GM21529 (cell line): ENCODE measurements around the gene NR6A1.

Source experiments
- ATAC-seq: cut with Tn5 transposase; IDR thresholded peaks from one replicate; pipeline ENCODE4 v1.9.1; 2021; ENCODE audit not compliant: unreplicated experiment

Gene NR6A1

DNA sequence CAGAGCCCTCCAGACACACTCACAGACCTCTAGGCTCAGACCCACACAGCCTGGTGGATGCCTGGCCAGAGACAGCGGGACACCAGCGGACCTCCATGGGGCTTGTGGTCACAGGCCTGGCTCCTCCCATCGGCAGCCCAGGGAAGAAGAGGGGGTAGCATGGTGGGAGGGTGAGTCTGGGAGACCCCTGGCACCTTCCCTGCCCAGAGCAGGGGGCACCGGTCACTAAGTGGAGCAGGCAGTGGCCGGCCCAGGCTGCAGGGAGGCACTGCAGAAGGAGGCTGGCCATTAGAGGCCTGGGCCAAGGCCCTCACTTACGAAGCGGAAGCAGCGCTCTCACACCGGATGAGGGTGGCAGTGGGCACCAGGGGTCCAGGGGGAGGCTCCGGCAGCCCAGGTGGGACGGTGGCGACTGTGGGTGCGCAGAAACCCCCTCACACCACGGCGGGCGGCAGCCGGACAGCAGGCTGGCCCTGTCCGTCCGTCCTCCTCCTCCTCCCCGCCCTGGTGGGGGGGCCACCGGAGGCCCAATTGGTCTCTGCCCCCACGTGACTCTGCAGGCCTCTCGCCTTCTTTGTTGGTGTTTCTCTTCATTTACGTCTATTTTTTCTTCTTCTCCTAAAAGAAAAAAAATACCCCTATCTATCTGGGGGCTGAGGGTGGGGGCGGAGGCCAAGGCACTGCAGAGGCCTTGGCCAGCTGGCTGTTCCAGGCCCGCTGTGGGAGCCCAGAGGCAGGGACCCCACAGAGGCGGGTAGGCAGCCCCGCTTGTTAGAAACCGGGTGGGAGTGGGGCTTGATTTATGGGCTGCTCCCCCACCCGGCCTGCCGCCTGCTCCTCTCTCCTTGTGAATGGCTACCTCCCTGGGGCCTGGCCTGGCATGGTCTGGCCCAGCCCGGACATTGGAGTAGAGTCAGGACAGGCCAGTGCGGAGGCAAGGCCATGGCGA lies 263.9 kb downstream of the NR6A1 start, which contains the start of gene NR5A1:
Gene NR5A1 (minus strand): TSS at position 469 of the 949 bp plus-strand sequence. CDS start 4,004 bp downstream, outside the sequence.
- ATAC-seq, result no peak

GRCh38 chr9:124506433-124506832 lies 264.7 kb downstream of the NR6A1 start:
- ATAC-seq, result no peak

- no peak for ATAC-seq
Measured at GRCh38 chr9:124505901-124506346, 265.2 kb downstream of the NR6A1 start.

DNA sequence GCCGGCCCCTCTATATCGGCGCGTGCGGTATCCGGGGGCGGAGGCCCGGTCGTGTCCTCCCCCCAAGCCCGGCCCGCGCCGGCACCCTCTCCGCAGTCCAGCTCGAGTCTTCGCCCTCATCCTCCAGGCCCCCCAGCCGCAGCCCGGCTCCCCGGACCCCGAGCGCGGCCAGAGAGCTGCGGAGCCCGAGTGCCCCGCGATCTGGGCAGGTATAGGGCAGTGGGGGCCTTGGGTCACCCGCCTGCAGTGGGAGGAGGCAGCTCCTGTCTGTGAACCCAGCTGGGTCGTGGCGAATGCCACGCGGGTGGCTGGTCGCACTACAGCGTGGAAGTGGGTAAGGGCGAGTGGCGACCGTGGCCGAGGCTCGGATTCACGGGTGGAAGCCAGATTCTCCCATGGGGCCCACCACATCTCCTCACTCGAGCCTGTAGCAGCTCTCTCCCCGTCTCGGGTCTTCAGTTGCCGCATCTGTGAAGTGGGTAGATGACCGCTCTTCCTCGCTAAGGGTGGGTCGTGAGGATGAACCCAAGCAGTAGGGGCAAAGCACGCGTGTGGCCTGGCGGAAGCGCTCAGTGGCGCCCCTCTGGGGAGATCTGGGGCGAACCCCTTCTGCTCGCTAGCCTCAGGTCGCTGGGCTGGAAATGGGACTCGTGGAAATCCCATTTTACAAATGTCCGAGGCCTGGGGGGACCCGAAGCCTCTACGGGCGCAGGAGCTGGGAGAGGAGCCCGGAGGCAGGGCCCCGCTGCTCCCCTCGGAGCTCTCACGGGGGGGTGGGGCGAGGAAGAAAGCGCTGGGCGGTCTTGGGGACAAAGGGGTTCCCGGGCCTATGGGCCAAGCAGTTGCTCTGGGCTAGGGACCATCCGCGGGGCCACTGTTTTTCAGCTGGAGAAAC lies 265.9 kb downstream of the NR6A1 start:
- no peak for ATAC-seq

DNA sequence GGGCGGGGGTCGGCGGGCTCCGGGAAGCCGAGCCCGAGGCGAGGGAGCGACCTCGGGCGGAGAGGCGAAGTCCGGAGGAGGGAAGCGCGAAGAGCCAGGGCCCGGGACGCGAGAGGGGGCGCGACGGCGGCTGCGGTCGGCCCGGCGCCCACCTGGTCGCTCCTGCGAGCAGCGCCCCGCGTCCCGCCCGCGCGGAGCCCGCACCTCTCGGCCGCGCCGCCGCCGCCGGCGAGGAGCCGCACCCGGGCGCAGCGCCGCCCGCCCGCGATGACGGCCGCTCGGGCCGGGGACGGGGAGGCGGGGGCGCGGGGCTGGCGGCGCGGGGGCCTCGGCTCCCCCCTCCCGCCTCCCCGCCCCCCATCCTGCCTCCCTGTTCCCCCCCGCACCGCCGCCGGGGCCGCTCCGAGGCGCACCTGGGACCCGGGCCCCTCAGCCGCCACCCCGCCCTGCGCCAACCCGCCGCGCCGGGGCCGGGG lies 266.5 kb downstream of the NR6A1 start:
- ATAC-seq, result no peak

- no peak for ATAC-seq
Measured at GRCh38 chr9:124503713-124504529, 267.2 kb downstream of the NR6A1 start.

DNA sequence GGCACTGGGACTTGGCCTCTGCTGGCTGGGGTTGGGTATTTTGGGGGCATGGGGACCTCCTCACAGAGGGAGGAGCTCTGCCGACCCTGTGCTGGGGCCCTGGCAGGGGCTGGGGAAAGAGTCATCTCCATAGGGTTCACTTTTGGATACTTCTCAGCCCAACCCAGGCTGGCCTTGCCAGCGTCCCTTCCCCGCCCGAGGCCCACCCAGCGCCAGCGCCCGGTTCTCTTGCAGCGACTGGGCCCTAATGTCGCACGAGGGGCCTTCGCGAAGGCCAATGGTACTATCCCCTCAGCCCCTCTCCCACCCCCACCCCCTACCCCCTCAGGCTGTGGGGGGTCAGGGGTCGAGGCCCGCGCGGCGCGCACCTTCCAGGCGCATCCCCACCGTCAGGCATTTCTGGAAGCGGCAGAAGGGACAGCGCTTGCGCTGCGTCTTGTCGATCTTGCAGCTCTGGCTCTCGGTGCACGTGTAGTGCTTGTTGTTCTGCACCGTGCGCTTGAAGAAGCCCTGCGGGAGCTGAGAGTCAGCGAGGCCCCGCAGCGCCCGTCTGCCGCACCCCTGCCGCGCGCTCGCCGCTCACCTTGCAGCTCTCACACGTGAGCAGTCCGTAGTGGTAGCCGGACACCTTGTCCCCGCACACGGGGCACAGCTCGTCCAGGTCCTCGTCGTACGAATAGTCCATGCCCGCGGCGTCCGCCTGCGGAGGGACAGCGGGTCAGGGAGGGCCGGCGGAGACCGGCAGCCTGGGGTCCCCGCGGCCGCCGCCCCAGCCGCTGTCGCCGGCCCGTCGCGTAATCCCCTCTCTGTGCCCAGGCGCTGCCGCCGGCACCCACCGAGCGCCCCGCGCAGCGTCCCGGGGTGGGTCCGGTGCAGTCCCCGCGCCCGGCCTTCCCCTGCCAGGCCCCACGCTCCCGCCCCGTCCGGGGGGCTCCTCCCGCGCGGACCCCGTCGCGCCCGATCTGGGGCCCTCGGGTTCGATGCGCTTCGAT lies 268.1 kb downstream of the NR6A1 start:
- ATAC-seq, result no peak

GRCh38 chr9:124501771-124502320 lies 269.3 kb downstream of the NR6A1 start:
- no peak for ATAC-seq

GRCh38 chr9:124500796-124501611 lies 270.1 kb downstream of the NR6A1 start:
- no peak for ATAC-seq

DNA sequence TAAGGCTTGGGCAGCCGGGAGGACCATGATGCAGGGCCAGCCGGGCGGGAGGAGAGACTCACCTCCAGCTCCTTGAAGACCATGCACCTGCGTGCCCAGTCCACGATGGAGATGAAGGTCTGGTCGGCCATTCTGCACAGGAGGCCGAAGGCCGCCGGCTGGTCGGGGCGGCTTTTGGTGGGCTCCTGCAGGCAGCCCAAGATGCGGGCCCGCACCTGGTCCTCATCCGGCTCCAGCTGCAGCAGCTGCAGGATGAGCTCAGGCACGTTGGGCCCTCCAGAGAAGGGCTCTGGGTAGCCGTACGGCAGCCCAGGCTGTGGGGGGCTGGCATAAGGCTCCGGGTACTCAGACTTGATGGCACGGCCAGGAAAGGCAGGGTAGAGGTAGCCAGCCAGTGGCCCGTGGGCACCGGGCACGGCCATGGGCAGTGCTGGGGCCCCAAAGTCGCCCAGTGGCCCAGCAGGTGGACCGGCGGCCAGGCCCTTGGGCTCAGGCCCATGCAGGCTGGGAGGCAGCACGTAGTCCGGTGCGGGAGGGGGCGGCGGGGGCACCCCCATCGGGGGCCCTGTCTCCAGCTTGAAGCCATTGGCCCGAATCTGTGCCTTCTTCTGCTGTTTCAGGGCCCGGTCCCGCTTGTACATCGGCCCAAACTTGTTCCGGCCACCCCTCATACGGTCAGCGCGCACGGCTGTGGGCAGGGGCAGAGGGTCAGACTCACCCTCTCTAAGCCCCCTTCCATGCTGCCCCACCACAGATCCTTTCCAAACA lies 270.9 kb downstream of the NR6A1 start:
- no peak for ATAC-seq

DNA sequence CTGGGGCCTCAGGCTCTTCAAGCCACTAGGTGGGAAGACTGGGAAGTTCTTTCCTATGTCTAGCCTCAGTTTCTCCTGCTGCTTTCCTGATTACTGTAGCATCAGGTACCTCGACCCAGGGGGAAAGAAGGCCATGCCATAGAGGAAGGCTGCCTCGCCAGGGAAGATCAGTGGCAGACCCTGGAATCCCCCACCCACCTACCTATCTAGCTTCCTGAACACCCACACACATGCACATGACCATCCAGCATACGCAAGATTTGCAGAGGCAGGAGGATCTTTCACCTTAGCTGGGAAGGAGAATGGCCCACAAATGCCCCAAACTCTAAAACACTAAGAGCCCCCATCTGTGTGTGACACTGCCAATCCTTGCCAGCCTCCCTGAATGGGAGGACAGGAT lies 271.9 kb downstream of the NR6A1 start:
- ATAC-seq, result no peak

GRCh38 chr9:124498499-124499146 lies 272.5 kb downstream of the NR6A1 start:
- no peak for ATAC-seq

DNA sequence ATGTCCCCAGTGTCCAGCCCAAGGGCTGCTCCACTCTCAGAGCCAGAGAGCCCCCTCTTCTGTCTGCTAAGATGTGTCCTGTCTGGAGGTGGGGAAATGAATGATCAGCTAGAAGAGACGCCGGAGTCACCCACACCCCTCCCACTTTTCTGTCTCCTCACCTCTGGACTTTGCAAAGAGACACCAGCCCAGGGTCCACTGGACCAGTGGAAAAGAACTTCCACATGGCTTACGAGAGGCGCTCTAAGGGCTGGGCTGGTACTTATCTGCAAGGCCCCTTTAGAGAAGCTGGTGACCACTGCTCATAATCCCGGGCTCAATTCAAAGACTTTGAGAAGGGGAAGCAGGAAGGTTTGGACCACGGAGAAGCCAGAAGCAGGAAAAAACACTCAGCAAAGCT lies 273.1 kb downstream of the NR6A1 start:
- ATAC-seq, result no peak

DNA sequence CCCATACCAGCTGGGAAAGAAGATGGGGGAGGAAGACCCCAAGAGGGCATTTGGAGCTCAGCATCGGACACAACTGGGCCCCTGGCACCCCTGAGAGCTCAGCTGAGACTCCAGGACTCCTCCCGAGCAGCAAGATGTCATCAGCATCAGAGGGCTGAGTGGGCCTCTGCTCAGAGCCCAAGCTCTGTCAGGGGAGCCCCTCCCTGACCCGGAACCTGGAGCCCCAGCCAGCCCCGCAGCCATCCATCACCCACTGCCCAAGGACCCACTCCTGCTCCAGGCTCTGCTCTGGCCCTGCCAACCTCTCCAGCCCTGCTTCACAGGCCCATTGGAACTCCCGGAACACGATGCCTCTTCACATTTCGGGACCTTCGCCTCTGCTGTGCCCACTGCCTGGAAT lies 273.7 kb downstream of the NR6A1 start:
- no peak for ATAC-seq

GRCh38 chr9:124496463-124496862 lies 274.6 kb downstream of the NR6A1 start:
- no peak for ATAC-seq

DNA sequence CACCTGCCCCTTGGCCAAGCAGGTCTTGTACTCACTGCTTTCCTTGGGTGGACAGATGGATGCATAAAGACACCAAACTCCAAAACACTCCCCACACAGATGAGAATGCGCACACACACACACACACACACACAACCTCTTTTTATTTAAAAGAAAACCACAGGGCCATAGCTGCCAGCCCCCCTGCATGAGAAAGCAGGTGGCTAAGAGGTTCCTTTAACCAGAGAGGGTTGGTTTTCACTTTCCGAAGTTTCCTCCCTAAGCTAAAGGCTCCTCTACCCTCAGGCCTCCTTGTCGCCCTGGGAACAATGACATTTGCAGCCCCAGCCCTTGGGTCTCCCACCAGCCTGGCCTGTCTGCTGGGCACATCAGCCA lies 275.0 kb downstream of the NR6A1 start:
- ATAC-seq, result no peak
